ENCODE measurements around the gene ITIH4.

The ITIH4 gene

GRCh38 chr3:52829906-52830463 is 487 bp downstream of the ITIH4 start:
- DNase-seq, result no peak

- DNase-seq, result no peak
Measured at GRCh38 chr3:52829482-52829881, 990 bp downstream of the ITIH4 start.

GRCh38 chr3:52827866-52828376 is 2.6 kb downstream of the ITIH4 start:
- DNase-seq, result no peak

GRCh38 chr3:52827441-52827840 is 3.0 kb downstream of the ITIH4 start:
- DNase-seq, result no peak

GRCh38 chr3:52824037-52824436 is 6.4 kb downstream of the ITIH4 start:
- no peak for DNase-seq

- no peak for DNase-seq
Measured at GRCh38 chr3:52822363-52822762, 8.1 kb downstream of the ITIH4 start.

GRCh38 chr3:52820736-52821135 is 9.7 kb downstream of the ITIH4 start:
- DNase-seq, result no peak

- no peak for DNase-seq
Measured at GRCh38 chr3:52819936-52820335, 10.5 kb downstream of the ITIH4 start.

- no peak for DNase-seq
Measured at GRCh38 chr3:52817860-52818259, 12.6 kb downstream of the ITIH4 start.

- DNase-seq, result no peak
Measured at GRCh38 chr3:52817221-52817620, 13.3 kb downstream of the ITIH4 start.

GRCh38 chr3:52816654-52817053 is 13.8 kb downstream of the ITIH4 start:
- no peak for DNase-seq

GRCh38 chr3:52816199-52816598 is 14.3 kb downstream of the ITIH4 start:
- no peak for DNase-seq

- DNase-seq, result no peak
Measured at GRCh38 chr3:52813810-52814209, 16.7 kb downstream of the ITIH4 start.

- no peak for DNase-seq
Measured at GRCh38 chr3:52811452-52812011, 18.9 kb downstream of the ITIH4 start.

- no peak for DNase-seq
Measured at GRCh38 chr3:52810923-52811322, 19.5 kb downstream of the ITIH4 start.

- no peak for DNase-seq
Measured at GRCh38 chr3:52809662-52810377, 20.7 kb downstream of the ITIH4 start.

GRCh38 chr3:52809149-52809548 is 21.3 kb downstream of the ITIH4 start:
- no peak for DNase-seq

- DNase-seq, result no peak
Measured at GRCh38 chr3:52805270-52806039, 25.0 kb downstream of the ITIH4 start.

GRCh38 chr3:52801839-52802238 is 28.6 kb downstream of the ITIH4 start:
- no peak for DNase-seq

GRCh38 chr3:52800079-52800478 is 30.4 kb downstream of the ITIH4 start:
- no peak for DNase-seq

- DNase-seq, result no peak
Measured at GRCh38 chr3:52798978-52799476, 31.4 kb downstream of the ITIH4 start.

- no peak for DNase-seq
Measured at GRCh38 chr3:52798376-52798977, 32.0 kb downstream of the ITIH4 start.

GRCh38 chr3:52796411-52796810 is 34.1 kb downstream of the ITIH4 start:
- DNase-seq, result no peak

All from NCI-H1436 (cell line).